Pancreas (tissue), 10 donors: Measurements from ENCODE around the gene CLDN2. TPM values are rescaled to one million over a fixed set of nuclear protein-coding genes. Genes with fewer than 3 reads are reported as not detected.
"Not testable (repeated sequence)": the region's sequence is repeated elsewhere in the genome, so short reads cannot be mapped to it uniquely, and the experiment has no call there.

Experiments
- ATAC-seq, 4 donors: fragments of 200-7000 bp; cut with Tn5 transposase; one replicate each; pipeline versions ENCODE4 v1.8.0 to v1.9.1; 2020; ENCODE audit warnings: mild to moderate bottlenecking in 4 of 4, moderate library complexity in 4 of 4
- DNase-seq, 6 donors: peaks; one replicate each; pipeline ENCODE4 v3.0.0-alpha.2; 2020
- FAIRE-seq: peaks from 2 replicates; lab custom pipeline; 2012; peaks lifted over from hg19 to GRCh38; lab: Jason Lieb, UNC
- H3K27ac ChIP-seq, 4 donors: fragments of 200-600 bp; sonication (generic); 1 replicate in 3 of 4; 2 replicates in 1 of 4; pipeline versions ENCODE4 v1.5.0 to v1.8.0; 2020
- H3K27me3 ChIP-seq, 4 donors: fragments of 200-600 bp; one replicate each; pipeline ENCODE4 v1.8.0; 2021
- H3K36me3 ChIP-seq, 3 donors: fragments of 200-600 bp; sonication (generic) in 1 of 3; one replicate each; pipeline versions ENCODE4 v1.5.0 to v1.8.0; 2020 to 2021
- H3K4me1 ChIP-seq, 3 donors: fragments of 200-600 bp; one replicate each; pipeline ENCODE4 v1.8.0; 2021
- H3K4me3 ChIP-seq, 4 donors: fragments of 200-600 bp; sonication (generic) in 2 of 4; one replicate each; pipeline versions ENCODE4 v1.5.0 to v1.8.0; 2020 to 2021
- H3K9me3 ChIP-seq, 4 donors: fragments of 200-600 bp; one replicate each; pipeline ENCODE4 v1.8.0; 2021
- WGBS, 2 donors: extraction: QIAGEN DNeasy Blood & Tissue Kit; methylation state at CpG; one replicate each; pipeline ENCODE4 v1.1.7; 2013; 5-methylcytosine and 5-hydroxymethylcytosine counted together
- intact Hi-C, 3 donors: fragments of 100-400 bp; cut with DNase I; formaldehyde crosslinking; loops; one replicate each; pipeline versions ENCODE4 v1.11.1 to v1.14.2; 2022
- polyA plus RNA-seq, 2 donors: library from polyadenylated mRNA; stranded (reverse); fragments of 200-250 nt; gene quantifications; one replicate each; pipeline ENCODE4 v1.2.3, GENCODE V29; 2013
- total RNA-seq, 6 donors: library from RNA; stranded (reverse); fragmentation: NEBNext Ultra II Directional in 4 of 6; extraction: Animal tissue kit (Norgen Biotek cat#: 25700) in 4 of 6; gene quantifications; one replicate each; pipeline versions ENCODE4 v1.2.1 to v1.2.4, GENCODE V29; 2021 to 2023
- TF ChIP-seq, protein P1 (sequence below), 4 donors: fragments of 200-600 bp; sonication (generic) in 3 of 4; IDR thresholded peaks; one replicate each; pipeline versions ENCODE4 v1.5.0 to v1.8.0; 2021; ENCODE audit warnings: antibody characterized with exemption in 4 of 4
- donor health status: healthy with polysubstance abuse.
- donor health status: DM: no; HTN: no; CAD: no; lungs with moderate emphysema.
- donor health status: DM: no; HTN: no; CAD: no.
- donor health status: control.
- donor health status: control.
- donor health status: Bipolar disorder and iron deficiency.
- donor health status: DM: yes; HTN: yes; CAD: no.
- donor health status: DM: no; HTN: no; CAD: no.
- donor health status: DM: no; HTN: no; CAD: no.
- donor health status: DM: yes; HTN: yes; CAD: no.

The CLDN2 gene
- total and polyA plus RNA-seq, 8 donors: 1.4 to 29.3 (median 3.9) TPM

DNA sequence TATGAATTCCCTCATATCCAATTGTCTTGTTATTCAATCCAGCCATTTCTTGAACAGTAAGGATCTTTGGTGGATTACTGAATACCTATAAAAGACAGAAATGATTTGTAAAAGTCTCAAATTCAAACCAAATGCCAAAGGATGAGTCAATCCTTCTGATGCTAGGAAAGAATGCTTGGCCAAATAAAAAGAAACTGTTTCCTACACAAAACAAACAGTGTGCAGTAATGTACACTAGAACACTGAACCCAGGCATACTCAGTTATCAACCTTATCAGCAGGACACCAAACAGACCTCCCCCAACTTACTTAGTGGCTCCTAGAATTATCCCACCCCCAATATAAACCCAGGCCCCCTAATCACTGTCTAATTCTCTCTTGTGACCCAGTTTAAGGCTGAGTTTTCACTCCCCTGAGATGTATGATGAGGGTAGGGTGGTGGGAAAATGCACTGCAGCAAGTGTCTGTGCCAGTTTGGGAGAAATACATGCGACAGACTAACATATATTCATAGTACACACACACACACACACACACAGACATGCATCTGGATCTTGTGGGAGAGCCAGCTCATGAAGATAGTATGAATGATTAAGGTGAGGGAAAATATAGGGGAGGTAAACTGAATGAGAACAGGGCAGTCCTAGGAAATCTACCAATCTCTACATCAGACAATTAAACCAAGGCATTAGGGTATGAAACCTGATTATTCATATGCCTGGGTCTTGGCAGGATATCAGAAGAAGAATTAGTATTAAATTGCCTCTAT is 35.0 kb downstream of the CLDN2 start:
- H3K4me1 ChIP-seq: no peaks in the 10 kb centered on the region
- no peaks in the 10 kb centered on the region for H3K36me3 ChIP-seq
- TF ChIP-seq, protein P1, sequence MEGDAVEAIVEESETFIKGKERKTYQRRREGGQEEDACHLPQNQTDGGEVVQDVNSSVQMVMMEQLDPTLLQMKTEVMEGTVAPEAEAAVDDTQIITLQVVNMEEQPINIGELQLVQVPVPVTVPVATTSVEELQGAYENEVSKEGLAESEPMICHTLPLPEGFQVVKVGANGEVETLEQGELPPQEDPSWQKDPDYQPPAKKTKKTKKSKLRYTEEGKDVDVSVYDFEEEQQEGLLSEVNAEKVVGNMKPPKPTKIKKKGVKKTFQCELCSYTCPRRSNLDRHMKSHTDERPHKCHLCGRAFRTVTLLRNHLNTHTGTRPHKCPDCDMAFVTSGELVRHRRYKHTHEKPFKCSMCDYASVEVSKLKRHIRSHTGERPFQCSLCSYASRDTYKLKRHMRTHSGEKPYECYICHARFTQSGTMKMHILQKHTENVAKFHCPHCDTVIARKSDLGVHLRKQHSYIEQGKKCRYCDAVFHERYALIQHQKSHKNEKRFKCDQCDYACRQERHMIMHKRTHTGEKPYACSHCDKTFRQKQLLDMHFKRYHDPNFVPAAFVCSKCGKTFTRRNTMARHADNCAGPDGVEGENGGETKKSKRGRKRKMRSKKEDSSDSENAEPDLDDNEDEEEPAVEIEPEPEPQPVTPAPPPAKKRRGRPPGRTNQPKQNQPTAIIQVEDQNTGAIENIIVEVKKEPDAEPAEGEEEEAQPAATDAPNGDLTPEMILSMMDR (IDR thresholded peaks at IDR 0.05): no peak
- no peaks in the 10 kb centered on the region for H3K27me3 ChIP-seq
- no peak for DNase-seq
- WGBS, 2 donors: 52 to 72% methylated on average over 1 of the region's 1 CpG
- no peak overlapping the region for H3K4me3 ChIP-seq
- FAIRE-seq: no peak
- no peaks in the 10 kb centered on the region for H3K9me3 ChIP-seq
- intact Hi-C loops: loop anchor here in 1 of 3 donors (10.0 kb wide), 1 partner anchor 60 kb away; no protein-coding TSS in a partner anchor
- ATAC-seq: no peak
- H3K27ac ChIP-seq: no peak overlapping the region

GRCh38 chrX:106957856-106958255 is 37.7 kb downstream of the CLDN2 start:
- H3K4me3 ChIP-seq: no peak overlapping the region
- intact Hi-C loops: loop anchor here in 1 of 3 donors (10.0 kb wide), 1 partner anchor 63 kb away; no protein-coding TSS in a partner anchor
- no peaks in the 10 kb centered on the region for H3K36me3 ChIP-seq
- no peak overlapping the region for H3K27ac ChIP-seq
- H3K27me3 ChIP-seq: peaks cover 0 to 3% (median 0%) of the 10 kb centered on the region in 4 donors
- TF ChIP-seq, protein P1 (IDR thresholded peaks at IDR 0.05): no peak
- DNase-seq (no peak), FAIRE-seq (no peak), ATAC-seq (no peak)
- H3K4me1 ChIP-seq: no peaks in the 10 kb centered on the region
- WGBS, 2 donors: 55 to 65% methylated on average over 1 of the region's 1 CpG
- H3K9me3 ChIP-seq: no peaks in the 10 kb centered on the region

- DNase-seq: no peak
- Histone ChIP-seq H3K4me1 (no peaks in the 10 kb centered on the region), H3K9me3 (no peaks in the 10 kb centered on the region), H3K27ac (no peak overlapping the region), H3K4me3 (no peak overlapping the region), H3K27me3 (peaks cover 0 to 3% (median 0%) of the 10 kb centered on the region in 4 donors), H3K36me3 (no peaks in the 10 kb centered on the region)
- intact Hi-C loops: loop anchor here in 1 of 3 donors (10.0 kb wide), 1 partner anchor 65 kb away; no protein-coding TSS in a partner anchor
- TF ChIP-seq, protein P1 (IDR thresholded peaks at IDR 0.05): peak in 1 of 4 donors; percentile 13
- FAIRE-seq: no peak
- WGBS, 2 donors: 50 to 53% methylated on average over 2 of the region's 2 CpGs
- peak; percentile 60 to 92 (median 84) for ATAC-seq
Measured at GRCh38 chrX:106959901-106960300, 39.7 kb downstream of the CLDN2 start.

DNA sequence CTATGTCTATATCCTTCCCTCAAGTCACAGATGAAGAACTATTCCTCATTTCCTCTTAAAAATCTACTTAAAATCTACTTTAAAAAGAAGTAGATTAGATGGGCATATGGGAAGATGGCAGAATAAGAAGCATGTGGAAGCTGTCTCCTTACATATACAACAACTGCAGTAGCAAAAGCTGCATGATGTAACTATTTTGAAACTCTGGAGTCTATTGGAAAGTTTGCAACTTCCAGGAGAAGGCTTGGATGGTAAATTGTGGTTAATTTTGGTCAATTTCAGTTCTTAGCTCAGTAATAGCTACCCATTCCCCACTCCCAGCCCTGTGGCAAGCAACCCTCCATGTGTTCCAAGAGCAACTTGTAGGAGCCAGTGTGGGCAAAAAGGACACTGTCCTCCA is 42.9 kb downstream of the CLDN2 start:
- Histone ChIP-seq H3K27ac (no peak overlapping the region), H3K9me3 (no peaks in the 10 kb centered on the region), H3K4me1 (no peaks in the 10 kb centered on the region), H3K36me3 (no peaks in the 10 kb centered on the region), H3K27me3 (peaks cover 0 to 3% (median 0%) of the 10 kb centered on the region in 4 donors), H3K4me3 (no peak overlapping the region)
- ATAC-seq: no peak
- no peak for FAIRE-seq
- intact Hi-C loops: no loop called here
- TF ChIP-seq, protein P1 (IDR thresholded peaks at IDR 0.05): no peak
- no peak for DNase-seq

- Histone ChIP-seq H3K4me3 (no peak overlapping the region), H3K27ac (no peak overlapping the region), H3K27me3 (peaks cover 0 to 3% (median 0%) of the 10 kb centered on the region in 4 donors), H3K4me1 (no peaks in the 10 kb centered on the region), H3K9me3 (no peaks in the 10 kb centered on the region), H3K36me3 (no peaks in the 10 kb centered on the region)
- FAIRE-seq (no peak), ATAC-seq (no peak), DNase-seq (no peak)
- intact Hi-C loops: no loop called here
- 32 to 88% methylated on average over 1 of the region's 1 CpG for WGBS, 2 donors
- TF ChIP-seq, protein P1 (IDR thresholded peaks at IDR 0.05): no peak
Measured at GRCh38 chrX:106964290-106964689, 44.1 kb downstream of the CLDN2 start.

DNA sequence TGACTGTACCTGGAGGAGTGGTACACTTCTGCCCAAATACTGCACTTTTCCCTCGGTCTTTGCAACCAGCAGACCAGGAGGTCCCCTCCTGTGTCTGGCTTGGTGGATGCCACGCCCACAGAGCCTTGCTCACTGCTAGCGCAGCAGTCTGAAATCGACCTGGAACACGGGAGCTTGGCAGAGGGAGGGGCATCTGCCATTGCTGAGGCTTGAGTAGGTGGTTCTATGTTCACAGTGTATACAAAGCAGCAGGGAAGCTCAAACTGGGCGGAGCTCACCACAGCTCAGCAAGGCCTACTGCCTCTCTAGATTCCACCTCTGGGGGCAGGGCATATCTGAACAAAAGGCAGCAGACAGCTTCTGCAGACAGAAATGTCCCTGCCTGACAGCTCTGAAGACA is 46.3 kb downstream of the CLDN2 start:
- H3K27me3 ChIP-seq, H3K4me1 ChIP-seq, FAIRE-seq, DNase-seq, H3K9me3 ChIP-seq, intact Hi-C loops, ATAC-seq, H3K4me3 ChIP-seq, H3K36me3 ChIP-seq, H3K27ac ChIP-seq: not testable (repeated sequence)
- 66 to 85% methylated on average over 6 of the region's 6 CpGs for WGBS, 2 donors
